Memory B cell (primary cell): Measurements from ENCODE around the gene LRCH1.

ENCODE experiments used
- ATAC-seq: fragments of 150-1000 bp; cut with Tn5 transposase; 2 replicates; pipeline ENCODE4 v1.10.0; 2021; ENCODE audit warnings: low read depth, mild to moderate bottlenecking, moderate library complexity
- DNase-seq, 2 donors: peaks; one replicate each; pipeline ENCODE4 v3.0.0; 2022; ENCODE audit warnings: low spot score in 2 of 2
- H3K27ac Mint-ChIP-seq: one replicate; pipeline ENCODE4 v1.8.0; 2022; ENCODE audit warnings: mild to moderate bottlenecking, moderate library complexity, mixed read lengths
- H3K27me3 Mint-ChIP-seq: one replicate; pipeline ENCODE4 v1.8.0; 2022; ENCODE audit warnings: mixed read lengths
- H3K36me3 Mint-ChIP-seq: one replicate; pipeline ENCODE4 v1.8.0; 2022; ENCODE audit warnings: mild to moderate bottlenecking, mixed read lengths
- H3K4me1 Mint-ChIP-seq: one replicate; pipeline ENCODE4 v1.8.0; 2022; ENCODE audit warnings: mixed read lengths
- H3K4me3 Mint-ChIP-seq: one replicate; pipeline ENCODE4 v1.8.0; 2022; ENCODE audit warnings: mild to moderate bottlenecking, moderate library complexity, mixed read lengths
- H3K9me3 Mint-ChIP-seq: one replicate; pipeline ENCODE4 v1.8.0; 2022; ENCODE audit warnings: mixed read lengths

Gene LRCH1

DNA sequence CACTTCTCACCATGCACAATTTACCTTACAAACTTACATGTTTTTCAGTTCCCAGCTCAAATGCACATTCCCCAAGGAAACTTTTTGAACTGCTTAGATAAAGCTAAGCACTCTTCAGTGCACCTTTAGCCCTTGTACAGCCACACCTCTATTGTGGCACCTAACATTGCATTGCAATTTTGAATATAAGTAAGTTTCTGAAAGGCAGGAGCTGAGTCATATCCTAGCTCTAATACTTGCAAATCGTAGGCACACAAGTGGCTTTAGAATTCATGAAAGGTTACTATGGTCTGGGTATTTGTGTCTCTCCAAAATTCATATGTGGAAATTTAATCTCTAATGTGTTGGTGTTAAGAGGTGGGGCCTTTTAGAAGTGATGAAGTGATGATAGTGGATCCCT lies 248.9 kb downstream of the LRCH1 start:
- Mint-ChIP-seq H3K4me3 (no peak overlapping the region), H3K36me3 (peaks cover 1% of the 10 kb centered on the region), H3K4me1 (peaks cover 5% of the 10 kb centered on the region), H3K9me3 (peaks cover 2% of the 10 kb centered on the region), H3K27me3 (peaks cover 4% of the 10 kb centered on the region), H3K27ac (no peak overlapping the region)
- ATAC-seq (no peak), DNase-seq (no peak)
